Stimulated activated naive CD4-positive, alpha-beta T cell treated with Interleukin-2 at 50 U/mL for 16 hours (primary cell): ENCODE results near the gene SLC7A6.
"Not testable (repeated sequence)": the region's sequence is repeated elsewhere in the genome, so short reads cannot be mapped to it uniquely, and the experiment has no call there.

Experiments
- DNase-seq: peaks from one replicate; lab custom pipeline; 2025; lab: John Stamatoyannopoulos, UW

Gene SLC7A6

GRCh38 chr16:68283801-68284598 lies 19.7 kb downstream of the SLC7A6 start:
- no peak for DNase-seq

GRCh38 chr16:68284847-68285246 lies 20.5 kb downstream of the SLC7A6 start:
- no peak for DNase-seq

DNA sequence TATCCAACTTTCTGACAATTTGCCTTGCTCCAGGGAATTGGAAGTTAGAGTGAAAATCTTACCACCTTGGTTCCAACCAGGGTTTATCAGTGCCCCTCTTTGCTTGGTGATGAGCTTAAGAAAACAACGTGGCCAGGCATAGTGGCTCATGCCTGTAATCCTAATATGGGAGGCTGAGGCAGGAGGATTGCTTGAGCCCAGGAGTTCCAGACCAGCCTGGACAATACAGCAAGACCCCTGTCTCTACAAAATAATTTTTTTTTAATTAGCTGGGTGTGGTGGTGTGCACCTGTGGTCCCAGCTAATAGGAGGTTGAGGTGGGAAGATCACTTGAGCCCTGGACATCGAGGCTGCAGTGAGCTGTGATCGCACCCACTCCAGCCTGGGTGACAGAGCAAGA lies 21.4 kb downstream of the SLC7A6 start:
- DNase-seq = no peak

GRCh38 chr16:68286153-68287074 lies 22.1 kb downstream of the SLC7A6 start:
- DNase-seq = no peak

DNA sequence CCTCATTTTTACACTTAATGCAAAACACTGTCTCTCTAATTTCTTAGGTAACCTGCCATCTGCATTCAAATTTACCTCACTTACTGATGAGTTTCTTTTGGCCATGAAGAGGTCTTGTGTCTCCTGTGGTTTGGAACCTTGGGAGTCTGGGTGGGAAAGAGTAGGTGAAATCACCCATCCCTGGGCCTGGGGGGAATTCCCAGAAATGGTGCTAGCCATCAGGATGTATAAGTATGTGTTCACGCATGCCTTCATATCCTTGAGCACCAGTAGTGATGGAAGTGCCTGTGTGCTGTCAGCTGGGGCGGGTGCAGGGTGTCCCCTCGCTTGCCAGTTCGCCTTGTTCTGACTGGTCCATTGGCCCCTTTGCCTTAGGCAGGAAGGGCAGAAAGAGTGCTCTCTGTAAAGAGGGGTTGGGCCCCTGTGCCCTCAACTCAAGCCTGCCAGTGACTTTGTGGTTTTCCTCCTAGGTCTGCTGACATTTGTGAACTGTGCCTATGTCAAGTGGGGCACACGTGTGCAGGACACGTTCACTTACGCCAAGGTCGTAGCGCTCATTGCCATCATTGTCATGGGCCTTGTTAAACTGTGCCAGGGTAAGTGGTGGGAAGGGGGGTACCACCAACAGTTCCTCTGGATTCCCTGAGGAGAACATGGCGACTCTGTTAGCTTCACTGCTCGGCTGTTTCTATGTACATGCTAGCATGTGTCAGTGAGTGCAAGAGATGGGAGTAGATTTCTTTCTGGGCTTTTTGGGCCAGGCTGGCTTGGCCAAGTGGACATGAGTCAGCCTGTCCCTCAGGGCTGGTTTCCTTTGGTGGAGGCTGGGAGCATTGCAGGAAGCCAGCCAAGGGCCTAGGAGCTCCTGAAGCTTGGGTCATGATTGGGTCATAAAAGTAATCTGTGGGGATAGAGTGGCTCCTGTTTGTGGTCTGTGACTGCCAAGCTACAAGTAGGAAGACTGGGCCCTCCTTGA lies 23.2 kb downstream of the SLC7A6 start:
- no peak for DNase-seq

- DNase-seq = no peak
Observed at GRCh38 chr16:68288252-68288650, 23.9 kb downstream of the SLC7A6 start.

DNA sequence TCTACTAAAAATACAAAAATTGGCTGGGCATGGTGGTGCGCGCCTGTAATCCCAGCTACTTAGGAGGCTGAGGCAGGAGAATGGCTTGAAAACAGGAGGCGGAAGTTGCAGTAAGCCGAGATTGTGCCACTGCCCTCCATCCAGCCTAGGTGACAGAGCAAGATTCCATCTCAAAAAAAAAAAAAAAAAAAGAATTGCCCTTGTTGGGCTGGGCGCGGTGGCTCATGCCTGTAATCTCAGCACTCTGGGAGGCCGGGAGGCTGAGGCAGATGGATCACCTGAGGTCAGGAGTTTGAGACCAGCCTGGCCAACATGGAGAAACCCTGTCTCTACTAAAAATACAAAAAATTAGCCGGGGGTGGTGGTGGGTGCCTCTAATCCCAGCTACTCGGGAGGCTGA lies 24.5 kb downstream of the SLC7A6 start:
- not testable (repeated sequence) for DNase-seq

GRCh38 chr16:68289202-68289601 lies 24.9 kb downstream of the SLC7A6 start:
- DNase-seq = no peak

- DNase-seq = peak; percentile 34
Observed at GRCh38 chr16:68289621-68290329, 25.4 kb downstream of the SLC7A6 start.

DNA sequence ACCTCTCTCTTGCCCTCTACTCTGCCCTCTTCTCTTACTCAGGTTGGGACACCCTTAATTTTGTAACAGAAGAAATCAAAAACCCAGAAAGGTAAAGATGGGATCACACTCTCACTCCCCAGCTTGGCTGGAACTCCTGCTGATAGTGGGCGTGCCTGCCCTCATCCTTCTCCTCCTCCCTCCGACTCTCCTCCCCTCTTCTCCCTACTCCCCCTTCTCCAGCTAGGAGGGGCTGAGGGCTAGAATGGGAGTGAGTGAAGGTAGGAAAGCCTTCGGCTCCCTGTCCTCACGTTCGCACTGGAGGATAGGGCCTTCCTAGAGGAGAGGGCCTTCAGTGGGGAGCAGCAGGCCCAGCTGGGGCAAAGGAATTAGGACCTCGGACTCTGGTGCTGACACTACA lies 26.1 kb downstream of the SLC7A6 start:
- DNase-seq = no peak

- DNase-seq = no peak
Observed at GRCh38 chr16:68291227-68291626, 26.9 kb downstream of the SLC7A6 start.

DNA sequence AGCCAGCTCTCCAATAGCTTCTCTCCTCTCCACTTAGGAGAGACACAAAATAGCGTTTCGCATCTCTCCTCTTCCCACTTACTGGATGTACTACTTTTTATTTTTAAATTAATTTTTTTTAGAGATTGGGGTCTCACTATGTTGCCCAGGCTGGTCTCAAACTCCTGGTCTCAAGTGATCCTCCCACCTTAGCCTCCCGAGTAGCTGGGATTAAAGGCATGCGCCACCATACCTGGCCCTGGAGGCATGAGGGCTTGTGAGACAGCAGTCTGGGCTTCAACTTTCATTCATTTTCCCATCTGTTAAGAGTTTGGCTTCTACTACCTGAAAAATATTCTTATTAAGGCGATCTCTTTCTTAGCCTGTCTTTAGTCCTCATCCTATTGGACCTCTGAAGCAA lies 28.1 kb downstream of the SLC7A6 start:
- DNase-seq = no peak

DNA sequence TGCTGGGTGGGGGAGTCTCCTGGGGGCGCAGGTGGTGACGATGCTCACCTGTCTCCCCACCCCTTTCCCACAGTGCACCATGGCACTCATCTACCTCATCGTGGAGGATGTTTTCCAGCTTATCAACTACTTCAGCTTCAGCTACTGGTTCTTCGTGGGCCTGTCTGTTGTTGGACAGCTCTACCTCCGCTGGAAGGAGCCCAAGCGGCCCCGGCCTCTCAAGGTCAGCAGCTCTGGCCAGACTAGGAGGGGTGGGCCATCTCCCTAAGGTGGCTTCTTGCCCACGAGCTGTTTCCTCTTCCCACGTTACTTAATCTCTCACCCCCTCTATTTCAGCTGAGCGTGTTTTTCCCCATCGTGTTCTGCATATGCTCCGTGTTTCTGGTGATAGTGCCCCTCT lies 32.0 kb downstream of the SLC7A6 start:
- DNase-seq = no peak

DNA sequence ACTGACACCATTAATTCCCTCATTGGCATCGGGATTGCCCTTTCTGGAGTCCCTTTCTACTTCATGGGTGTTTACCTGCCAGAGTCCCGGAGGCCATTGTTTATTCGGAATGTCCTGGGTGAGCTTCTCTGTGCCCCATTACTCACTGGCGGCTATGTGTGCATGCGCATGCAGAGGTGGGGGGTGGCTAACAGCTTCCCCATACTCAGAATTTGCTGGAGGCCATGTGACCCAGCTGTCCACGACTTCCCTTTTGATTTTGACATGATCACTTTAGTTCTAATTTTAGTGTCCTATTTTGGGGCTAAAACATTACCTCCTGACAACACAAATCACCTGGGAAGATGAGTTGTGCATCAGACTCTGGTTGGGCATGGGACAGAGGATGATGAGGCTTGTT lies 32.4 kb downstream of the SLC7A6 start:
- no peak for DNase-seq

DNA sequence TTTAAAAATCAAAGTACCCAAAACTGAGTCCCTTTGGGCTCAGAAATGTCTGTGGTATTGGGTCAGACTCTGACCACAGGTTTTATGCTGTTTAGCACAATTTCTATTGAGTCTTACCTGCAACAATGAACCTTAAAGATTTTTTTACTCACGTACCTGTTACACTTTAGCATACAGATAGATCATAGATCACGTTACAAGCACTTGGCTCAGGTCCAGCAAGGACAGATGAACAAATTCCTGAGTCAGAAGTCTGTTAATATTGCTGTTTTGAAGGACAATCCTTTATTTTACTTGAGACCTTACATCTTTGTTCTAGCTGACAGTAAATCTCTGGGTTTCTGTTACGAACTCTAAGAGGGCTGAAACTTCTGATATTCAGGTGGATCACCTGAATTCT lies 33.6 kb downstream of the SLC7A6 start:
- DNase-seq = no peak

- no peak for DNase-seq
Observed at GRCh38 chr16:68298312-68298711, 34.0 kb downstream of the SLC7A6 start.

DNA sequence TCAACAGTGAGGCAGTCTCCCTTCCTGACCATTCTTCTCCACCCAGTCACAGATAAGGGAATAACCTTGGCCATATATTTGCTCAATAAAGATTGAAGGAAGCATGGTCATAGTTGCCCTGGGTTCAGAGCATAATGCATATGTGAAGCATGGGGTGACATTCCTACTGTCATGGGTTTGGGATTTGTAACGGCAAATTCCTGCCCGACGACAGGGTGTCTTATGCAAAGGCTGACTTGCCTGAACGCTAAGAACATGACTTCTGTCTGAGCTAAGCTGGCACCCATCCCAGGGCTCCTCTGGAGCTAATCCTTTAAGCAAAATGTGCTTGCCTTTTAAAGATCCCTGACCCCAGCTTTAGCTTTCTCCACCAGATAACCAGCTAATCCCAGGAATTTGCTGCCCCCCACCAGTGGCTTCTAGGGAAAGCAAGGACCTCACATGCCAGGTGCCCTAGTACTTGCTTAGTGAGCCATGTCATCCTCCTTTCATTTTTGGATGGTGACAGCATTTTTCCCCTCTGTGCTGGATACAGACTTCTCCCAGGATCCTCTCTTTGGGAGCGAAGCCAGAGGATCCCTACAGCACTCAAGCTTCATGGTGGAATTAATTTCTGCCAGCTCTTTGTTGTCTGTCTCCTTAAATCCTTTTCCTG lies 34.7 kb downstream of the SLC7A6 start:
- DNase-seq = no peak

GRCh38 chr16:68299571-68300453 lies 35.5 kb downstream of the SLC7A6 start:
- DNase-seq = no peak

- DNase-seq = no peak
Observed at GRCh38 chr16:68300734-68301459, 36.6 kb downstream of the SLC7A6 start.
